HEK293 (cell line): ENCODE results near the gene ZNF512.

Source experiments
- CTCF ChIA-PET: fragments of 350-600 bp; formaldehyde crosslinking; extraction: SDS; loops from one replicate; lab custom pipeline; 2021; ENCODE audit warnings: antibody characterized with exemption; lab: Yijun Ruan, JAX
- POLR2A ChIA-PET: fragments of 300-600 bp; formaldehyde crosslinking; extraction: SDS; loops from one replicate; lab custom pipeline; 2020; ENCODE audit warnings: antibody characterized with exemption, inconsistent platforms; lab: Yijun Ruan, JAX
- H3K27ac ChIP-seq: fragments of 200-500 bp; sonication (Bioruptor generic); 2 replicates; pipeline ENCODE4 v1.5.1; 2014; ENCODE audit warnings: low read depth, low read length, control low read depth, inconsistent platforms; ENCODE audit errors: extremely low read depth
- H3K36me3 ChIP-seq, 2 experiments: fragments of 200-500 bp in 1 of 2; sonication (Bioruptor generic) in 1 of 2; 1 replicate in 1 of 2; 2 replicates in 1 of 2; pipeline ENCODE4 v1.5.1; 2014 to 2017; ENCODE audit warnings: inconsistent platforms in 2 of 2, low read length in 2 of 2; ENCODE audit not compliant: control insufficient read depth in 2 of 2, insufficient read depth in 1 of 2
- H3K4me1 ChIP-seq: fragments of 200-500 bp; sonication (Bioruptor generic); 2 replicates; pipeline ENCODE4 v1.5.1; 2014; ENCODE audit warnings: mild to moderate bottlenecking, low read length, inconsistent platforms; ENCODE audit not compliant: control insufficient read depth, insufficient read depth
- H3K4me3 ChIP-seq: 2 replicates; pipeline ENCODE4 v1.5.1; 2011; ENCODE audit warnings: low read depth, mild to moderate bottlenecking, control low read depth, low read length, moderate library complexity
- H3K9me3 ChIP-seq: fragments of 200-500 bp; sonication (Bioruptor generic); 2 replicates; pipeline ENCODE4 v1.5.1; 2014; ENCODE audit warnings: low read depth, low read length, inconsistent platforms; ENCODE audit not compliant: control insufficient read depth, insufficient read depth
- HOXA7 ChIP-seq: sonication (generic); formaldehyde crosslinking; IDR thresholded peaks from 2 replicates; pipeline ENCODE4 v1.8.1; 2022; ENCODE audit warnings: missing genetic modification reagents, borderline replicate concordance
- PRDM1 ChIP-seq: fragments of 450-650 bp; formaldehyde crosslinking; IDR thresholded peaks from 2 replicates; pipeline ENCODE4; 2016; ENCODE audit warnings: missing biosample characterization, missing genetic modification characterization
- SCRT2 ChIP-seq: fragments of 450-650 bp; formaldehyde crosslinking; IDR thresholded peaks from 2 replicates; pipeline ENCODE4 v1.5.1; 2016; ENCODE audit warnings: missing biosample characterization, missing genetic modification characterization
- ZFP37 ChIP-seq: fragments of 450-650 bp; formaldehyde crosslinking; IDR thresholded peaks from 2 replicates; pipeline ENCODE4 v1.5.1; 2016; ENCODE audit warnings: missing biosample characterization, missing genetic modification characterization
- ZNF121 ChIP-seq: fragments of 450-650 bp; formaldehyde crosslinking; IDR thresholded peaks from 2 replicates; pipeline ENCODE4 v1.5.1; 2016; ENCODE audit warnings: missing biosample characterization, missing genetic modification characterization
- ZNF140 ChIP-seq: fragments of 450-650 bp; formaldehyde crosslinking; IDR thresholded peaks from 2 replicates; pipeline ENCODE4 v1.5.1; 2016; ENCODE audit warnings: missing biosample characterization, missing genetic modification characterization
- ZNF146 ChIP-seq: fragments of 450-650 bp; formaldehyde crosslinking; IDR thresholded peaks from 2 replicates; pipeline ENCODE4 v1.5.1; 2016; ENCODE audit warnings: missing biosample characterization, missing genetic modification characterization
- ZNF16 ChIP-seq: fragments of 450-650 bp; formaldehyde crosslinking; IDR thresholded peaks from 2 replicates; pipeline ENCODE4 v1.5.1; 2016; ENCODE audit warnings: low read depth, missing biosample characterization, missing genetic modification characterization
- ZNF169 ChIP-seq: fragments of 450-650 bp; formaldehyde crosslinking; IDR thresholded peaks from 2 replicates; pipeline ENCODE4 v1.5.1; 2016; ENCODE audit warnings: missing biosample characterization, missing genetic modification characterization
- ZNF239 ChIP-seq: fragments of 450-650 bp; formaldehyde crosslinking; IDR thresholded peaks from 2 replicates; pipeline ENCODE4 v1.5.1; 2016; ENCODE audit warnings: missing biosample characterization, missing genetic modification characterization
- ZNF514 ChIP-seq: fragments of 450-650 bp; formaldehyde crosslinking; IDR thresholded peaks from 2 replicates; pipeline ENCODE4 v1.5.1; 2016; ENCODE audit warnings: missing biosample characterization, missing genetic modification characterization
- ZNF707 ChIP-seq: fragments of 450-650 bp; formaldehyde crosslinking; IDR thresholded peaks from 2 replicates; pipeline ENCODE4 v1.5.1; 2016; ENCODE audit warnings: missing biosample characterization, missing genetic modification characterization
- ZXDB ChIP-seq: fragments of 450-650 bp; formaldehyde crosslinking; IDR thresholded peaks from 2 replicates; pipeline ENCODE4 v1.5.1; 2016; ENCODE audit warnings: missing biosample characterization, missing genetic modification characterization
- TF ChIP-seq, protein P1 (sequence below): fragments of 450-650 bp; formaldehyde crosslinking; IDR thresholded peaks from 2 replicates; pipeline ENCODE4 v1.5.1; 2016; ENCODE audit warnings: missing biosample characterization, missing genetic modification characterization
- TF ChIP-seq, protein P2 (sequence below): fragments of 450-650 bp; formaldehyde crosslinking; IDR thresholded peaks from 2 replicates; pipeline ENCODE4 v1.5.1; 2017; ENCODE audit warnings: missing biosample characterization, missing genetic modification characterization
- TF ChIP-seq, protein P3 (sequence below): fragments of 450-650 bp; formaldehyde crosslinking; optimal IDR thresholded peaks from 2 replicates; pipeline ENCODE3; 2016; ENCODE audit warnings: missing biosample characterization, mild to moderate bottlenecking, missing genetic modification characterization
- TF ChIP-seq, protein P4 (sequence below): fragments of 450-650 bp; formaldehyde crosslinking; IDR thresholded peaks from 2 replicates; pipeline ENCODE4 v1.5.1; 2016; ENCODE audit warnings: missing biosample characterization, missing genetic modification characterization
- TF ChIP-seq, protein P5 (sequence below): IDR thresholded peaks from 2 replicates; pipeline ENCODE4 v1.6.1; 2011; ENCODE audit warnings: mild to moderate bottlenecking, low read depth, low read length, borderline replicate concordance
- TF ChIP-seq, protein P6 (sequence below): fragments of 450-650 bp; IDR thresholded peaks from 2 replicates; pipeline ENCODE4 v1.5.1; 2018; ENCODE audit warnings: missing biosample characterization, missing genetic modification characterization

The ZNF512 gene

DNA sequence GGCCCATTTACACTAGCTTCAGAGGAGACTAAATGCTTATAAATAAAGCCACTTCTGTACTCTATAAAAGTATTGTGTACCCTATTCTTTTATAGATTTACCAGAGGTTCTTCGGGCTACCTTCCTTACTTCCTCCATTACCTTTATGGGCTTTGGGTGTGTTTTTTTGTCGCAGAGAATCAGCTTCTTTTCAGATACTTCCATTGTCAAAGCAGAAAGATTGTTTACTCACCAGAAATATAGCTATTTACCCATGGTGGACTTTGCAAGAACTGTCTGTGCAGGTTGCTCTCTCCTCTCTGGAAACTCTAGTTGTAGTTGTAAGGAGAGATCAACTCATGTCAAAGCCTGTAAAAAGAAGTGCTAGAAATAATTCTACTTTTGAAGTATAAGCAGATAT is 31.1 kb downstream of the ZNF512 start:
- Histone ChIP-seq H3K4me3 (no peak overlapping the region), H3K9me3 (no peaks in the 10 kb centered on the region), H3K36me3 (peaks cover 57 to 64% of the 10 kb centered on the region in 2 experiments), H3K27ac (no peak overlapping the region), H3K4me1 (no peaks in the 10 kb centered on the region)
- no peak for TF ChIP-seq ZNF146 (tag by site-specific recombination)
- TF ChIP-seq, protein P1, sequence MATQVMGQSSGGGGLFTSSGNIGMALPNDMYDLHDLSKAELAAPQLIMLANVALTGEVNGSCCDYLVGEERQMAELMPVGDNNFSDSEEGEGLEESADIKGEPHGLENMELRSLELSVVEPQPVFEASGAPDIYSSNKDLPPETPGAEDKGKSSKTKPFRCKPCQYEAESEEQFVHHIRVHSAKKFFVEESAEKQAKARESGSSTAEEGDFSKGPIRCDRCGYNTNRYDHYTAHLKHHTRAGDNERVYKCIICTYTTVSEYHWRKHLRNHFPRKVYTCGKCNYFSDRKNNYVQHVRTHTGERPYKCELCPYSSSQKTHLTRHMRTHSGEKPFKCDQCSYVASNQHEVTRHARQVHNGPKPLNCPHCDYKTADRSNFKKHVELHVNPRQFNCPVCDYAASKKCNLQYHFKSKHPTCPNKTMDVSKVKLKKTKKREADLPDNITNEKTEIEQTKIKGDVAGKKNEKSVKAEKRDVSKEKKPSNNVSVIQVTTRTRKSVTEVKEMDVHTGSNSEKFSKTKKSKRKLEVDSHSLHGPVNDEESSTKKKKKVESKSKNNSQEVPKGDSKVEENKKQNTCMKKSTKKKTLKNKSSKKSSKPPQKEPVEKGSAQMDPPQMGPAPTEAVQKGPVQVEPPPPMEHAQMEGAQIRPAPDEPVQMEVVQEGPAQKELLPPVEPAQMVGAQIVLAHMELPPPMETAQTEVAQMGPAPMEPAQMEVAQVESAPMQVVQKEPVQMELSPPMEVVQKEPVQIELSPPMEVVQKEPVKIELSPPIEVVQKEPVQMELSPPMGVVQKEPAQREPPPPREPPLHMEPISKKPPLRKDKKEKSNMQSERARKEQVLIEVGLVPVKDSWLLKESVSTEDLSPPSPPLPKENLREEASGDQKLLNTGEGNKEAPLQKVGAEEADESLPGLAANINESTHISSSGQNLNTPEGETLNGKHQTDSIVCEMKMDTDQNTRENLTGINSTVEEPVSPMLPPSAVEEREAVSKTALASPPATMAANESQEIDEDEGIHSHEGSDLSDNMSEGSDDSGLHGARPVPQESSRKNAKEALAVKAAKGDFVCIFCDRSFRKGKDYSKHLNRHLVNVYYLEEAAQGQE (tag by site-specific recombination), result no peak
- TF ChIP-seq PRDM1, result no peak
- TF ChIP-seq ZXDB (tag by site-specific recombination), result no peak
- TF ChIP-seq, protein P2, sequence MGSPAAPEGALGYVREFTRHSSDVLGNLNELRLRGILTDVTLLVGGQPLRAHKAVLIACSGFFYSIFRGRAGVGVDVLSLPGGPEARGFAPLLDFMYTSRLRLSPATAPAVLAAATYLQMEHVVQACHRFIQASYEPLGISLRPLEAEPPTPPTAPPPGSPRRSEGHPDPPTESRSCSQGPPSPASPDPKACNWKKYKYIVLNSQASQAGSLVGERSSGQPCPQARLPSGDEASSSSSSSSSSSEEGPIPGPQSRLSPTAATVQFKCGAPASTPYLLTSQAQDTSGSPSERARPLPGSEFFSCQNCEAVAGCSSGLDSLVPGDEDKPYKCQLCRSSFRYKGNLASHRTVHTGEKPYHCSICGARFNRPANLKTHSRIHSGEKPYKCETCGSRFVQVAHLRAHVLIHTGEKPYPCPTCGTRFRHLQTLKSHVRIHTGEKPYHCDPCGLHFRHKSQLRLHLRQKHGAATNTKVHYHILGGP (tag by site-specific recombination), result no peak
- TF ChIP-seq, protein P3, sequence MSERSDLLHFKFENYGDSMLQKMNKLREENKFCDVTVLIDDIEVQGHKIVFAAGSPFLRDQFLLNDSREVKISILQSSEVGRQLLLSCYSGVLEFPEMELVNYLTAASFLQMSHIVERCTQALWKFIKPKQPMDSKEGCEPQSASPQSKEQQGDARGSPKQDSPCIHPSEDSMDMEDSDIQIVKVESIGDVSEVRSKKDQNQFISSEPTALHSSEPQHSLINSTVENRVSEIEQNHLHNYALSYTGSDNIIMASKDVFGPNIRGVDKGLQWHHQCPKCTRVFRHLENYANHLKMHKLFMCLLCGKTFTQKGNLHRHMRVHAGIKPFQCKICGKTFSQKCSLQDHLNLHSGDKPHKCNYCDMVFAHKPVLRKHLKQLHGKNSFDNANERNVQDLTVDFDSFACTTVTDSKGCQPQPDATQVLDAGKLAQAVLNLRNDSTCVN, result no peak
- TF ChIP-seq ZNF707 (tag by site-specific recombination), result no peak
- no peak for TF ChIP-seq ZNF121 (tag by site-specific recombination)
- no peak for TF ChIP-seq ZNF140 (tag by site-specific recombination)
- TF ChIP-seq, protein P4, sequence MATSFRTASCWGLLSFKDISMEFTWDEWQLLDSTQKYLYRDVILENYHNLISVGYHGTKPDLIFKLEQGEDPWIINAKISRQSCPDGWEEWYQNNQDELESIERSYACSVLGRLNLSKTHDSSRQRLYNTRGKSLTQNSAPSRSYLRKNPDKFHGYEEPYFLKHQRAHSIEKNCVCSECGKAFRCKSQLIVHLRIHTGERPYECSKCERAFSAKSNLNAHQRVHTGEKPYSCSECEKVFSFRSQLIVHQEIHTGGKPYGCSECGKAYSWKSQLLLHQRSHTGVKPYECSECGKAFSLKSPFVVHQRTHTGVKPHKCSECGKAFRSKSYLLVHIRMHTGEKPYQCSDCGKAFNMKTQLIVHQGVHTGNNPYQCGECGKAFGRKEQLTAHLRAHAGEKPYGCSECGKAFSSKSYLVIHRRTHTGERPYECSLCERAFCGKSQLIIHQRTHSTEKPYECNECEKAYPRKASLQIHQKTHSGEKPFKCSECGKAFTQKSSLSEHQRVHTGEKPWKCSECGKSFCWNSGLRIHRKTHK (tag by site-specific recombination), result no peak
- TF ChIP-seq, protein P5, sequence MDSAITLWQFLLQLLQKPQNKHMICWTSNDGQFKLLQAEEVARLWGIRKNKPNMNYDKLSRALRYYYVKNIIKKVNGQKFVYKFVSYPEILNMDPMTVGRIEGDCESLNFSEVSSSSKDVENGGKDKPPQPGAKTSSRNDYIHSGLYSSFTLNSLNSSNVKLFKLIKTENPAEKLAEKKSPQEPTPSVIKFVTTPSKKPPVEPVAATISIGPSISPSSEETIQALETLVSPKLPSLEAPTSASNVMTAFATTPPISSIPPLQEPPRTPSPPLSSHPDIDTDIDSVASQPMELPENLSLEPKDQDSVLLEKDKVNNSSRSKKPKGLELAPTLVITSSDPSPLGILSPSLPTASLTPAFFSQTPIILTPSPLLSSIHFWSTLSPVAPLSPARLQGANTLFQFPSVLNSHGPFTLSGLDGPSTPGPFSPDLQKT, result no peak
- TF ChIP-seq ZFP37 (tag by site-specific recombination), result no peak
- TF ChIP-seq SCRT2, result no peak
- TF ChIP-seq ZNF514 (tag by site-specific recombination), result no peak
- TF ChIP-seq ZNF16 (tag by site-specific recombination), result no peak
- no peak for TF ChIP-seq ZNF169
- no peak for TF ChIP-seq HOXA7
- TF ChIP-seq, protein P6, sequence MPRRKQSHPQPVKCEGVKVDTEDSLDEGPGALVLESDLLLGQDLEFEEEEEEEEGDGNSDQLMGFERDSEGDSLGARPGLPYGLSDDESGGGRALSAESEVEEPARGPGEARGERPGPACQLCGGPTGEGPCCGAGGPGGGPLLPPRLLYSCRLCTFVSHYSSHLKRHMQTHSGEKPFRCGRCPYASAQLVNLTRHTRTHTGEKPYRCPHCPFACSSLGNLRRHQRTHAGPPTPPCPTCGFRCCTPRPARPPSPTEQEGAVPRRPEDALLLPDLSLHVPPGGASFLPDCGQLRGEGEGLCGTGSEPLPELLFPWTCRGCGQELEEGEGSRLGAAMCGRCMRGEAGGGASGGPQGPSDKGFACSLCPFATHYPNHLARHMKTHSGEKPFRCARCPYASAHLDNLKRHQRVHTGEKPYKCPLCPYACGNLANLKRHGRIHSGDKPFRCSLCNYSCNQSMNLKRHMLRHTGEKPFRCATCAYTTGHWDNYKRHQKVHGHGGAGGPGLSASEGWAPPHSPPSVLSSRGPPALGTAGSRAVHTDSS, result no peak
- no peak for TF ChIP-seq ZNF239
- POLR2A ChIA-PET, result no interaction called here
- CTCF ChIA-PET, result no interaction called here
